HepG2 (cell line): ENCODE results near the gene H3-3A. TPM values are rescaled to one million over a fixed set of nuclear protein-coding genes. Genes with fewer than 3 reads are reported as not detected.

Experiments
- ARNTL ChIP-seq: sonication (generic); formaldehyde crosslinking; IDR thresholded peaks from 2 replicates; pipeline ENCODE4 v1.4.0; 2020; ENCODE audit warnings: mild to moderate bottlenecking, missing genetic modification reagents
- DR1 ChIP-seq: sonication (generic); formaldehyde crosslinking; IDR thresholded peaks from 2 replicates; pipeline ENCODE4 v1.8.0; 2021; ENCODE audit warnings: mild to moderate bottlenecking, missing genetic modification reagents, inconsistent platforms
- HOMEZ ChIP-seq: IDR thresholded peaks from 2 replicates; pipeline ENCODE4 v1.6.1; 2016; ENCODE audit warnings: low read depth
- IRX3 ChIP-seq: sonication (generic); formaldehyde crosslinking; IDR thresholded peaks from 2 replicates; pipeline ENCODE4 v1.8.1; 2023; ENCODE audit warnings: mild to moderate bottlenecking, low read depth, missing genetic modification reagents, borderline replicate concordance
- KAT8 ChIP-seq: IDR thresholded peaks from 2 replicates; pipeline ENCODE4 v1.6.1; 2016; ENCODE audit warnings: missing genetic modification reagents, missing compliant biosample characterization
- MLLT10 ChIP-seq: sonication (generic); formaldehyde crosslinking; IDR thresholded peaks from 2 replicates; pipeline ENCODE4 v1.4.0; 2020; ENCODE audit warnings: missing genetic modification reagents
- PRMT3 ChIP-seq: sonication (generic); formaldehyde crosslinking; IDR thresholded peaks from 2 replicates; pipeline ENCODE4 v1.8.1; 2022; ENCODE audit warnings: low read depth, mild to moderate bottlenecking, moderate library complexity, missing genetic modification reagents, borderline replicate concordance
- RAD21 ChIP-seq: fragments of 450-650 bp; formaldehyde crosslinking; IDR thresholded peaks from 2 replicates; pipeline ENCODE4 v1.5.0; 2020; ENCODE audit warnings: mild to moderate bottlenecking
- RFXAP ChIP-seq: sonication (generic); formaldehyde crosslinking; IDR thresholded peaks from 2 replicates; pipeline ENCODE4 v1.4.0; 2020; ENCODE audit warnings: missing genetic modification reagents, borderline replicate concordance
- SIX4 ChIP-seq: sonication (generic); formaldehyde crosslinking; IDR thresholded peaks from 2 replicates; pipeline ENCODE4 v1.4.0; 2020; ENCODE audit warnings: missing genetic modification reagents
- SMARCC2 ChIP-seq: fragments of 450-650 bp; IDR thresholded peaks from 2 replicates; pipeline ENCODE4 v1.6.1; 2017; ENCODE audit warnings: antibody characterized with exemption, mild to moderate bottlenecking
- SOX13 ChIP-seq, 3 experiments: fragments of 450-650 bp in 1 of 3; sonication (generic) in 1 of 3; formaldehyde crosslinking in 1 of 3; IDR thresholded peaks in 2 of 3; conservative IDR thresholded peaks in 1 of 3; 2 replicates each; pipeline versions ENCODE4 v1.5.0 to v1.6.1; 2016 to 2020; ENCODE audit warnings: antibody characterized with exemption in 1 of 3, mild to moderate bottlenecking in 1 of 3, missing compliant biosample characterization in 1 of 3, missing genetic modification reagents in 1 of 3, moderate library complexity in 1 of 3
- TAF1 ChIP-seq: sonication (generic); formaldehyde crosslinking; IDR thresholded peaks from 2 replicates; pipeline ENCODE4 v1.4.0; 2020; ENCODE audit warnings: missing genetic modification reagents
- ZBTB42 ChIP-seq: sonication (generic); formaldehyde crosslinking; IDR thresholded peaks from 2 replicates; pipeline ENCODE4 v1.5.0; 2020; ENCODE audit warnings: mild to moderate bottlenecking, missing genetic modification reagents
- ZFP36L2 ChIP-seq: sonication (generic); formaldehyde crosslinking; IDR thresholded peaks from 2 replicates; pipeline ENCODE4 v1.4.0; 2020; ENCODE audit warnings: missing genetic modification reagents
- ZFP82 ChIP-seq: sonication (generic); formaldehyde crosslinking; IDR thresholded peaks from 2 replicates; pipeline ENCODE4 v1.5.1; 2020; ENCODE audit warnings: mild to moderate bottlenecking, missing genetic modification reagents, borderline replicate concordance
- ZNF224 ChIP-seq: sonication (generic); formaldehyde crosslinking; IDR thresholded peaks from 2 replicates; pipeline ENCODE4 v1.5.0; 2020; ENCODE audit warnings: mild to moderate bottlenecking, missing genetic modification reagents
- ZNF230 ChIP-seq: sonication (generic); formaldehyde crosslinking; IDR thresholded peaks from 2 replicates; pipeline ENCODE4 v1.4.0; 2020; ENCODE audit warnings: mild to moderate bottlenecking, missing genetic modification reagents
- ZNF234 ChIP-seq: sonication (generic); formaldehyde crosslinking; conservative IDR thresholded peaks from 2 replicates; pipeline ENCODE4 v1.5.1; 2020; ENCODE audit warnings: mild to moderate bottlenecking, missing genetic modification reagents
- ZNF34 ChIP-seq: sonication (generic); formaldehyde crosslinking; IDR thresholded peaks from 2 replicates; pipeline ENCODE4 v1.4.0; 2020; ENCODE audit warnings: mild to moderate bottlenecking, missing genetic modification reagents, borderline replicate concordance
- ZNF605 ChIP-seq: sonication (generic); formaldehyde crosslinking; IDR thresholded peaks from 2 replicates; pipeline ENCODE4 v1.8.0; 2022; ENCODE audit warnings: mild to moderate bottlenecking, missing genetic modification reagents
- ZNF746 ChIP-seq: sonication (generic); formaldehyde crosslinking; IDR thresholded peaks from 2 replicates; pipeline ENCODE4 v1.8.0; 2022; ENCODE audit warnings: mild to moderate bottlenecking, missing genetic modification reagents
- ZNF749 ChIP-seq: sonication (generic); formaldehyde crosslinking; IDR thresholded peaks from 2 replicates; pipeline ENCODE4 v1.8.0; 2022; ENCODE audit warnings: mild to moderate bottlenecking, missing genetic modification reagents, moderate library complexity, borderline replicate concordance
- polyA plus RNA-seq, 8 experiments: library from polyadenylated mRNA; depleted of rRNA in 3 of 8; stranded (reverse) in 7 of 8; unstranded in 1 of 8; fragments of >200 nt; fragmentation: Illumina TruSeq in 4 of 8; extraction: Trizol in 4 of 8; gene quantifications; 2 replicates each; pipeline versions ENCODE4 v1.2.1 to v1.2.3, GENCODE V29; 2011 to 2016; ENCODE audit warnings: low read depth in 4 of 8, missing spikeins in 1 of 8, mixed read lengths in 1 of 8; ENCODE audit not compliant: insufficient read depth in 1 of 8
- total RNA-seq, 5 experiments: library from RNA; depleted of rRNA; stranded (reverse); fragments of >200 nt; fragmentation: Illumina TruSeq; extraction: Trizol; gene quantifications; 2 replicates each; pipeline ENCODE4 v1.2.3, GENCODE V29; 2016; ENCODE audit warnings: low read depth in 1 of 5
- TF ChIP-seq, protein P1 (sequence below): sonication (generic); formaldehyde crosslinking; conservative IDR thresholded peaks from 2 replicates; pipeline ENCODE4 v1.4.0; 2020; ENCODE audit warnings: missing genetic modification reagents
- TF ChIP-seq, protein P2 (sequence below): IDR thresholded peaks from 2 replicates; pipeline ENCODE4 v1.6.1; 2018; ENCODE audit warnings: missing genetic modification reagents
- TF ChIP-seq, protein P3 (sequence below): sonication (generic); formaldehyde crosslinking; IDR thresholded peaks from 2 replicates; pipeline ENCODE4 v1.4.0; 2020; ENCODE audit warnings: missing genetic modification reagents

The H3-3A gene
- total and polyA plus RNA-seq, 2 of the 13 experiments (the other 11 are each of a cell fraction or from before 2014, with no cell fraction given), result 221 to 320 TPM

GRCh38 chr1:226061841-226062557, 517 bp upstream of the H3-3A start (continued):
- TF ChIP-seq ARNTL (CRISPR knock-in tag) (peak; percentile 19; the same call in 1 of the 2 replicates), ZNF605 (CRISPR knock-in tag) (peak; percentile 69; the same call in 1 of the 2 replicates), SOX13 (IDR thresholded peaks at IDR 0.05) (no peak), SOX13 (CRISPR knock-in tag; conservative IDR thresholded peaks at IDR 0.05 in 1 of 2, IDR thresholded peaks at IDR 0.05 in 1 of 2) (no peak; a peak in 1 of 4 replicates), ZNF234 (CRISPR knock-in tag) (no peak), ZNF34 (no peak), IRX3 (CRISPR knock-in tag) (peak; percentile 14; the same call in 1 of the 2 replicates), KAT8 (CRISPR knock-in tag) (peak; percentile 57; the same call in 1 of the 2 replicates), ZFP82 (CRISPR knock-in tag) (peak; percentile 81; the same call in 1 of the 2 replicates), RAD21 (CRISPR knock-in tag) (peak; percentile 37; the same call in 1 of the 2 replicates), SIX4 (no peak), ZFP36L2 (CRISPR knock-in tag) (no peak), DR1 (CRISPR knock-in tag) (no peak; the same call in 1 of the 2 replicates), ZNF230 (CRISPR knock-in tag) (peak; percentile 61; the same call in 1 of the 2 replicates), ZNF749 (CRISPR knock-in tag) (peak; percentile 50; the same call in 1 of the 2 replicates), ZBTB42 (CRISPR knock-in tag) (0 out of 2 replicates have a peak, but pooled peaks have one; percentile 13), MLLT10 (CRISPR knock-in tag) (no peak), ZNF746 (peak; percentile 47; the same call in 1 of the 2 replicates), PRMT3 (no peak), SMARCC2 (no peak), TAF1 (CRISPR knock-in tag) (peak; percentile 62; the same call in 1 of the 2 replicates), HOMEZ (CRISPR knock-in tag) (no peak), ZNF224 (peak; percentile 78; the same call in 1 of the 2 replicates), RFXAP (CRISPR knock-in tag) (peak; percentile 27; the same call in 1 of the 2 replicates)
- TF ChIP-seq, protein P1, sequence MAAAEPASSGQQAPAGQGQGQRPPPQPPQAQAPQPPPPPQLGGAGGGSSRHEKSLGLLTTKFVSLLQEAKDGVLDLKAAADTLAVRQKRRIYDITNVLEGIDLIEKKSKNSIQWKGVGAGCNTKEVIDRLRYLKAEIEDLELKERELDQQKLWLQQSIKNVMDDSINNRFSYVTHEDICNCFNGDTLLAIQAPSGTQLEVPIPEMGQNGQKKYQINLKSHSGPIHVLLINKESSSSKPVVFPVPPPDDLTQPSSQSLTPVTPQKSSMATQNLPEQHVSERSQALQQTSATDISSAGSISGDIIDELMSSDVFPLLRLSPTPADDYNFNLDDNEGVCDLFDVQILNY (CRISPR knock-in tag), result peak; percentile 76; the same call in 1 of the 2 replicates
- TF ChIP-seq, protein P2, sequence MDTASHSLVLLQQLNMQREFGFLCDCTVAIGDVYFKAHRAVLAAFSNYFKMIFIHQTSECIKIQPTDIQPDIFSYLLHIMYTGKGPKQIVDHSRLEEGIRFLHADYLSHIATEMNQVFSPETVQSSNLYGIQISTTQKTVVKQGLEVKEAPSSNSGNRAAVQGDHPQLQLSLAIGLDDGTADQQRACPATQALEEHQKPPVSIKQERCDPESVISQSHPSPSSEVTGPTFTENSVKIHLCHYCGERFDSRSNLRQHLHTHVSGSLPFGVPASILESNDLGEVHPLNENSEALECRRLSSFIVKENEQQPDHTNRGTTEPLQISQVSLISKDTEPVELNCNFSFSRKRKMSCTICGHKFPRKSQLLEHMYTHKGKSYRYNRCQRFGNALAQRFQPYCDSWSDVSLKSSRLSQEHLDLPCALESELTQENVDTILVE, result peak; percentile 52; the same call in 1 of the 2 replicates
- TF ChIP-seq, protein P3, sequence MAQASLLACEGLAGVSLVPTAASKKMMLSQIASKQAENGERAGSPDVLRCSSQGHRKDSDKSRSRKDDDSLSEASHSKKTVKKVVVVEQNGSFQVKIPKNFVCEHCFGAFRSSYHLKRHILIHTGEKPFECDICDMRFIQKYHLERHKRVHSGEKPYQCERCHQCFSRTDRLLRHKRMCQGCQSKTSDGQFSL (CRISPR knock-in tag), result peak; percentile 60; the same call in 1 of the 2 replicates
